ENCODE results near the gene TMEM108.

DNA sequence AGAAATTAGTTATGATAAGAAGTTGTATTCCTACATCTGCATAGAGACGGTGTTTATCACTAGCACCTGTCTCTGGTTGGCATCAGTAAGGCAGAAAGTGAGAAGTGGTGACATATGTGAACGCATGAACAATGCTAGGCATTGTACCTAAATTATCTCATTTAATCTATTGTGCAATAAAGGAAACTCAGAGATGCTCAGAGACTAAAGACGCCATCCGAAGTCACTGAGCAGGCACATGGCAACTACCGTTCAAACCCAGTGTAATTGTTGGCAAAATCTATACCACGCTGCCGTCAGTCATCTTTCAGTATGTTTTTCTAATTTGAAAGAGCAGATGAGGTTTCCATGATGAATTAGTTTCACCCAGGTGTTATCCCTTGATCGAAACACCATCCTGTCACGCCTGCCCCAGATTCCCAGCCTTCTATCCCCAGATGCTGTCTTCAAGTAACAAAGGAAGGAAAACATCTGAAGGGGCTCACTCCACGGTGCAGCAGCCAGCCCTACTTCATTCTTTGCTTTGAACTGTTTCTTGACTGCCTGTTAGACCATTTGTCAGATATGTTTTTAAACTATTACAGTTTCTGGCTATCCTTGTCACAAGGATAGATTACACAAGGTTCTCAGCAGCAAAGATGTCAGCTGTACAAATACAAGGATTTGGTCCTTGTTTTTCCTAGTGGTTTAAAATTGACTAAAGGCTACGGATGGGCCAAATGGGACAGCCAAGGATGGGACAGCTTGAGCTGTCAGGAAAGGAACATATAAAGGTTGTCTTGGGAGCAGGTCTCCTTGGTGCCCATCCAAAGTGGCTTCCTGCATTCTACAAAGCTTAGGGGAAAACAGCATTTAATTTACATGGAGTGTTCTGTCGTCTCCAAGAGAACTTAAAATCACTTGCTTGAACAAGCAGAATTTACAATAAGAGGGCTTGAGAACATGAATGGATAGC lies 99.1 kb downstream of the TMEM108 start:
- TF ChIP-seq, protein P1, sequence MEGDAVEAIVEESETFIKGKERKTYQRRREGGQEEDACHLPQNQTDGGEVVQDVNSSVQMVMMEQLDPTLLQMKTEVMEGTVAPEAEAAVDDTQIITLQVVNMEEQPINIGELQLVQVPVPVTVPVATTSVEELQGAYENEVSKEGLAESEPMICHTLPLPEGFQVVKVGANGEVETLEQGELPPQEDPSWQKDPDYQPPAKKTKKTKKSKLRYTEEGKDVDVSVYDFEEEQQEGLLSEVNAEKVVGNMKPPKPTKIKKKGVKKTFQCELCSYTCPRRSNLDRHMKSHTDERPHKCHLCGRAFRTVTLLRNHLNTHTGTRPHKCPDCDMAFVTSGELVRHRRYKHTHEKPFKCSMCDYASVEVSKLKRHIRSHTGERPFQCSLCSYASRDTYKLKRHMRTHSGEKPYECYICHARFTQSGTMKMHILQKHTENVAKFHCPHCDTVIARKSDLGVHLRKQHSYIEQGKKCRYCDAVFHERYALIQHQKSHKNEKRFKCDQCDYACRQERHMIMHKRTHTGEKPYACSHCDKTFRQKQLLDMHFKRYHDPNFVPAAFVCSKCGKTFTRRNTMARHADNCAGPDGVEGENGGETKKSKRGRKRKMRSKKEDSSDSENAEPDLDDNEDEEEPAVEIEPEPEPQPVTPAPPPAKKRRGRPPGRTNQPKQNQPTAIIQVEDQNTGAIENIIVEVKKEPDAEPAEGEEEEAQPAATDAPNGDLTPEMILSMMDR (conservative IDR thresholded peaks at IDR 0.05 in 1 of 2, IDR thresholded peaks at IDR 0.05 in 1 of 2; ENCODE audit: low read depth in 1 of 2, low read length in 2 of 2), result no peak
- TF ChIP-seq EZH2 (IDR thresholded peaks at IDR 0.05; ENCODE audit: low read length, missing control alignments), result no peak
